ENCODE measurements around the gene SIT1.

SIT1 gene, protein sequence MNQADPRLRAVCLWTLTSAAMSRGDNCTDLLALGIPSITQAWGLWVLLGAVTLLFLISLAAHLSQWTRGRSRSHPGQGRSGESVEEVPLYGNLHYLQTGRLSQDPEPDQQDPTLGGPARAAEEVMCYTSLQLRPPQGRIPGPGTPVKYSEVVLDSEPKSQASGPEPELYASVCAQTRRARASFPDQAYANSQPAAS

DNA sequence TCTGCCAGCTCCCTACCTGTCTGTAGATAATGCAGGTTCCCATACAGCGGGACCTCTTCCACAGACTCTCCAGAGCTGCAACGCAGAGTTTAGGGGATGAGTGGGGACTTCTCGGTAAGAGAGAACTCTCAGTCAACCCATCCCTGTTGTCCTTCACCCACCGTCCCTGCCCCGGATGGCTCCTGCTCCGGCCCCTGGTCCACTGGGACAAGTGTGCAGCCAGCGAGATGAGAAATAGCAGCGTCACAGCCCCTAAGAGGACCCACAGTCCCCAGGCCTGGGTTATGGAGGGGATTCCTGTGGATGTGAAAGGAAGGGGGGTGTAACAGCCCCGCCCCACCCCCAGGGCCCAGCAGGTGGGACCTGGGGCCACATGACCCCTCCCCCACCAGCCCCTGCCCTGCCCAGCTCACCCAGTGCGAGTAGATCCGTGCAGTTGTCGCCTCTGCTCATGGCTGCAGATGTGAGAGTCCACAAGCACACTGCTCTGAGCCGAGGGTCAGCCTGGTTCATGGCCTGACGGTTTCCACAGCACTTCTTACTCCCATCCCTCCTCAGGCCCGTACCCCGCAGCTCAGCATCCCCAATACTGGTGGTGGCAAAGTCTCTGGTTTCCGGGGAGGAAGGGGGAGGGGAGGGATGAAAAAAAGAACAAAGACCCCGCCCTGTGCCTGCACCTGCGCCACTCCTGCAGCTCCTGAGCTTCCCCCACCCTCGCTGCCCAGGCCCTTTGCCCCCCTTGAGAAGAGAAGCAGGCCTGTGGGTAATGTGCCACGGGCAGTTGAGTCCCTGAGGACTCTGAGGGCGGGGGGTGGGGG, at the start of gene SIT1:
SIT1 (minus strand) TSS at position 591 of the 818 bp plus-strand sequence; CDS start at position 513, 78 bp downstream.
- no peak for DNase-seq (ENCODE audit: extremely low read depth in 1 of 2, low read depth in 1 of 2)

DNA sequence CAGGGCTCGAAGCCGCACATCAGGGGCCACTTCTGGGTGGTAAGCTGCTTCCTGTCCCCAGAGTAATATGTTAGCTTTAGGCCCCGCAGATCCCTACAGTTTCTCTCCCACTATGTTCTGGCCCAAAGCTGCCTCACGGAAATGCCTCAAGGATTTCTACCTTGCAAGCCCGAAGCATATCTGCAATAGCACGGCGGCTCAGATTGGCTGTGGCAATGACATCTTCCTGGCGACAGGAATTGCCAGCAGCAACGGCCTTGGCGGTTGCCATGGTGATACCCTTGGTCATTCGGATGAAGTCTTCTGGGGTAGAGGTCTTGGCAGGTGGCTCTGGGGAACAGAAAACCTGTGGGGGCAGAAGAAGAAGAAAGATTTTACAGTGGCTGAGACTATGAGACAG, 49.3 kb upstream of the SIT1 start:
- no peak for DNase-seq (ENCODE audit: extremely low read depth in 1 of 2, low read depth in 1 of 2)

DNA sequence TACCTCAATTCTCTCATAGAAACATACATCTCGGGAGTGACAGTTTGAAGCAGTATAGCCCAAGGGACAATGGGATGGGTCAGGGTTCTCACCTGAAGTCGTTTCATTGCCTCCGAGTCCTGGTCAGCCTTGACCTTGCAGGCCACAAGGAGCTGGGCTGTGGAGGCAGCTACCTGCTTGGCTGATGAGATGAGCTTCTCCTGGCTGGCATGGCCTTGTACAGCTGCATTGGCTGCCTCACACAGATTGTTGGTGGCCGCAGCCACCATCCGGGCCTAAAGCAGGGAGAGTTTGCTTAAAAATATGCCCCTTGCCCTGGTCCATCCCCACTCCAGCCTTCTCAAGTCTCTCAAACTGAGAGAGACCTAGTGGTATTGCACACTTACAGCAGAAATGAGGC, 47.5 kb upstream of the SIT1 start:
- DNase-seq (ENCODE audit: extremely low read depth in 1 of 2, low read depth in 1 of 2) = no peak

DNA sequence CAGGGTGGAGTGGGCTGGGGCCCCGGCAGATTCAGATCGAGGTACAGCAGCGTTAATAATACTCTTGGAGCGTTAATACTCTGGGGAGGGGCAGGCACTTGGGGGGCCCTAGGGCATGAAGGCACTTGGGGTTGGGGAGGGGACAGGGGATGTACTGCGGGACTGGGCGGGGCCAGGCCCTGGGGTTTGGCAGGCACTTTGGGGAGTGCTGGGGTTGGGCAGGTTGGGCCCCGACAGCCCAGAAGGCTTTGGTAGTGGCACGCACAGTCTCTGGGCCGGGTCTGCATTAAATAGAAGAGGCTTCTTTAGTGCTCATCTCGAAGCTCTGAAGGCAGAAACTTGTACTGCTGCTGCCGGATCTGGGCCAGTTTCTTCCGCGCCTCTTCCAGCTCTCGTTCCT, 46.8 kb upstream of the SIT1 start:
- no peak for DNase-seq (ENCODE audit: extremely low read depth in 1 of 2, low read depth in 1 of 2)

DNA sequence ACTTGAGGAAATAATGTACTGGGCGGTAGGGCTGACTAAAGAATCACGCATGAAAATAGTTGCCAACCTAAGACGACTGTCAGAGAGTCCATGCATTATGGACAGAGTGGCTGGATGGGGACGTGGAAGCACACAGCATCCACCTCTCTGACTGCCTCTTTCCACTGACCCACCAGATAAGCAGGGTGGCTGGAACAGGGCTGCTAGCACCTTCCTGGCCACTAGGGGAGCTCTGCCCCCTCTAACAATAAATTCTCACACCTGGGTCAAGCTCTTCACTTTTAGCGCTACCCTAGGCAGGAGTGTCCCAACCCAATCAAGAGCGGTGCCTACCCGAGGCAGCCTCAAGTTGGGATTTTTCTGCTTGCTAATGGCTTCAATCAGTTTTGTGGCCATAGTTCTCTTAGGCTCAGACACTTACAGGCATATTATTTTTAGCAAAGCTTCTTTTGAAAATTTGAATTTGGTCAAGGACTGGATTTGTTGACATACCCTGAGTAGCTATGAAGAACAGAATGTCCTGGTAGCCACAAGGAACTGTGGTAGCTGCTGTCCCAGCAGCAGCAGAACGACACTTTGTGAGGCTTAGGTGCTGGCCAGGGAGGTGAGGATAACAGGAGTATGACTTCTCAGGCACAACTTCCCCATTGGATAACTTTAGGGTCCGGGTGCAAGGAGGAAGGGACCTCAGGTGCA, 45.9 kb upstream of the SIT1 start:
- DNase-seq (ENCODE audit: extremely low read depth in 1 of 2, low read depth in 1 of 2) = peak; percentile 19 to 27

DNA sequence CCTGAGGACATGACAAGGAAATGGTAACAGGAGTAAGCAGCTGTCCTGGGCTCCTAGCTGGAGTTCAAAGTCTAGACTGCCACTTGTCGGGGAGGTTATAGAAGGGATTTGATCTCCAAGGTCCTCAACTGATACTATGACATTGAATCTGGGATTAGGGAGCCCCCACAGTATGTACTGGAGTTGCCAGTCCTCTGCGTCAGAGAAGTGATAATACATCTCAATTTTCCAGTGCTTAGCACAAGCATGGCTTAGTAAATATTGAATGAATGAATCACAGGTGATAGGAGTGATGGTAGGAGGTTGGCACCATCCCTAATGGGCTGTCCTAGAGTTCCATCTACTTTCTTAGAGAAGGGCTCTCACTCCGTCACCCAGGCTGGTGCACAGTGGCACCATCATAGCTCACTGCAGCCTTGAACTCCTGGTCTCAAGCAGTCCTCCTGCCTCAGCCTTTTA, 45.2 kb upstream of the SIT1 start:
- DNase-seq (ENCODE audit: extremely low read depth in 1 of 2, low read depth in 1 of 2) = no peak

DNA sequence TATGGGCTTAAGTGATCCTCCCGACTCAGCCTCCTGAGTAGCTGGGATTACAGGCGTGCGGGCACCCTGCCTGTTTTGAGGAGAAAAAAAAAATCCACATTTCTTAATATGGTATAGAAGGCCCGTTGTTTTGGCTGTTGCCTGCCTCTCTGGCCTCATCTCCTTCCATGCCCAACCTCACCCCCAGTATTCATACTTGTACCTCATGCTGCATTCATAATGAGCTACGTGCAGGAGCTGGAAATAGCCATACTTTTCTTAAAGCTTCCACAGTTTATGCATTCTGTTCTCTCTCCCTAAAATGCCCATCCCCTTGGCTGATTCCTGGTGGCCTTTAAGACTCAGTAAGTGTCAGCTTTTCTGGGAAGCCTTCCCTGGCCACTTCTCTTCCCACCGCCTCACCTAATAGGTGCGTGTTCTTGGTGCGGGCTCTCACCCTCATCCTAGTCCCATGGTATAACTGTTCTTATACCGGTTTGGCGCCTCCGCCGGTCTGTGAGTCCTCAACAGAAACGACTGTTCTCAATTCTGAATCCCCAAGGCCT, 41.1 kb upstream of the SIT1 start:
- DNase-seq (ENCODE audit: extremely low read depth in 1 of 2, low read depth in 1 of 2) = no peak

DNA sequence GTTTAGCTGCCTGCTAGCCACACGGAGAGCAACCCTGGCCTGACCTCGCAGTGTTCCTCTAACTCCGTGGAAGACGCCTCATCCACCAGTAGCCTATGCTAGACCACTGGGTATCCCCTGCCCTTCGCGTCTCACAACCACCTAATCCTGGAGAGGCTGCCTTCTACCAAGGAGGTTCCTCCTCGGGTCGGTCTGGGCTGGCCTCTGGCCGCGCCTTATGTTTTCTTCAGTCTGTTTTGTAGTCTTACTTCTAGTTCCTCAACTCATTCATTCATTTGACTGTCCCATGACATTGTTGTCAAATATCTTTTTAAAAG, 40.6 kb upstream of the SIT1 start:
- DNase-seq (ENCODE audit: extremely low read depth in 1 of 2, low read depth in 1 of 2) = no peak

DNA sequence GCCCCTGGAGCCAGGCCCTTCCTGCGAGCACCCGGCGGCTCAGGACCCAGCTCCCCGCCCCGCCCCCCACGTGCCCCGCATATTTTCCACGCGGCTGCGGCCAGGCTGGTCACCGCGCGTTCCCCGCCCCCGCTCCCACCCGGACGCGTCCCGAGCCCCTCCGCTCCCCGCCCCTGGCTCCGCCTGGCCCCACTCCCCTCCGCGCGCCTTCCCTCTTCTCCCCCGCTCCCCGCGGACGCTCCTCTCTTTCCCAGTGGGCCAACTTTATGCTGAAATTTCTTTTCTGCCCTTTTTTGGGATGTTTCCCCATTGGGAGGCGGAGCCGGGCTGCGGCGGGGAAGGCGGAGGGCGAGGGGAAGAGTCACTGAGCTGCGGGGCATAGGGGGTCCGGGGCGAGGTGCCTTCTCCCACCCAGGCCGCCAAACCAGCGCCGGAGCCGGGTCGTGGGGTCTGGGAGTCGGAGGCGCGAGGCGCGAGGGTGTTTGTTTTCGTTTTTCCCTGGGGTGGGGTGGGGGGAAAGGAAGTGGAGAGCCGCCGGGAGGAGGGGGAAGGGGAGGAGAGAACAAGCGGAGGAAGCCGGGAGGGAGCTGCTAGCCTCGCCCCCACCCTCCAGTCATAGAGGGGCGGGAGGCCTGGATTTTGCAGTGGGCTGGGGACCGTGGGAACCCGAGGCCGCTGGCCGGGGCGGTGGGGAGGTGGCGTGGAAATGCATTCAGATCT, 40.0 kb upstream of the SIT1 start:
- peak in 1 of 2 donors; percentile 17 for DNase-seq (ENCODE audit: extremely low read depth in 1 of 2, low read depth in 1 of 2)

DNA sequence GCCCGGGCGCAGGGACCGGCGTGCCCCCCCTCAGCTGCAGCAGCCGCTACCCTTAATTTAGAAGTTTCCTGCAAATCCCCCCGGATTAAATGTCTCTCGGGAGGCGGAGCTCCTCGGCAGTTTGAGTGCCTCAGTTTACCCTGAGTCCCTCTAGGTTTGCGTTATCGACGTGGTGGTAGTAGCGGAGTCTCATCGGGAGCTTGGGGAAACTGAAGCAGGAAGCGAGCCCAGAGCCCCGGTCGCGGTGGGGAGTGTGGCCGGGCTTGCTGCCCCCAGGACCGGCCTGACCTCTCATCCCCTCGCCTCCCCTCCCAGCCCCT, 39.5 kb upstream of the SIT1 start:
- no peak for DNase-seq (ENCODE audit: extremely low read depth in 1 of 2, low read depth in 1 of 2)

DNA sequence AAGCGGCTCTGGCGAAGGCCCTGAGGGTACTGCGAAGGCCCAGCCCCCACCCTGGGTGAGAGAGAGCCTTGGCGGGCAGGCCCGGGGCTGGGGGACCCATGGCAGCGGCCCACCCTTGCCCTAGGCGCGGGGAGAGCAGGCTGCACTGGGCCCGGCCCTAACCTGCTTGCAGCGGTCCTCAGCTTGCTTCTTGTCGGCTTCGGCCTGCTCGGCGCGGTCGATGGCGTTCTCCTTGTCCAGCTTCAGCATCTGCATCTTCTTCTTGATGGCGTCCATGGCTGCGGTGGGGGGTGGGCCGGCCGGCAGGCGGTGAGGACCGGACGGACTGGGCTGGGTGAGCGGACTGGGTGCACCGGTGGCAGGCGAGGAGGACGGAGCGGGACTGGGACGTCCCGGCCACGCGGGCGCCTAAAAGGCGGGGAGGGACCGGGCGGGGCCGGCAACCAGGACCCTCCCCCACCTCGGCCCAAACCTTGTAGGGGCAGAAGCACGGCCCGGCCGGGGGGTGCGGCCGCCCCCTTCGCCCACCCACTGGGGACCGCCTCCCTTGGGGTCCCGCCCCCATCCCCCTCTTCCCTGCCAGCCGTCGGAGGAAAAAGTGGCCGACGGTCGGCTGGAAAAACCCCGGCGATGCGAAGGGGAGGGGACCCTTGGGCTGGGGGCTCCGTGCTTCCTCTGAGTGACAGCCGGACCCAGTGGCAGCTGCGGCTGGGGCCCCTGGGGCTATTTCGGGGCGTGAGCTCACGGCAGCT, 39.0 kb upstream of the SIT1 start, which contains the start of gene TPM2:
TPM2 (minus strand) TSS at position 384 of the 752 bp plus-strand sequence; CDS start at position 276, 108 bp downstream.
- DNase-seq (ENCODE audit: extremely low read depth in 1 of 2, low read depth in 1 of 2) = no peak

DNA sequence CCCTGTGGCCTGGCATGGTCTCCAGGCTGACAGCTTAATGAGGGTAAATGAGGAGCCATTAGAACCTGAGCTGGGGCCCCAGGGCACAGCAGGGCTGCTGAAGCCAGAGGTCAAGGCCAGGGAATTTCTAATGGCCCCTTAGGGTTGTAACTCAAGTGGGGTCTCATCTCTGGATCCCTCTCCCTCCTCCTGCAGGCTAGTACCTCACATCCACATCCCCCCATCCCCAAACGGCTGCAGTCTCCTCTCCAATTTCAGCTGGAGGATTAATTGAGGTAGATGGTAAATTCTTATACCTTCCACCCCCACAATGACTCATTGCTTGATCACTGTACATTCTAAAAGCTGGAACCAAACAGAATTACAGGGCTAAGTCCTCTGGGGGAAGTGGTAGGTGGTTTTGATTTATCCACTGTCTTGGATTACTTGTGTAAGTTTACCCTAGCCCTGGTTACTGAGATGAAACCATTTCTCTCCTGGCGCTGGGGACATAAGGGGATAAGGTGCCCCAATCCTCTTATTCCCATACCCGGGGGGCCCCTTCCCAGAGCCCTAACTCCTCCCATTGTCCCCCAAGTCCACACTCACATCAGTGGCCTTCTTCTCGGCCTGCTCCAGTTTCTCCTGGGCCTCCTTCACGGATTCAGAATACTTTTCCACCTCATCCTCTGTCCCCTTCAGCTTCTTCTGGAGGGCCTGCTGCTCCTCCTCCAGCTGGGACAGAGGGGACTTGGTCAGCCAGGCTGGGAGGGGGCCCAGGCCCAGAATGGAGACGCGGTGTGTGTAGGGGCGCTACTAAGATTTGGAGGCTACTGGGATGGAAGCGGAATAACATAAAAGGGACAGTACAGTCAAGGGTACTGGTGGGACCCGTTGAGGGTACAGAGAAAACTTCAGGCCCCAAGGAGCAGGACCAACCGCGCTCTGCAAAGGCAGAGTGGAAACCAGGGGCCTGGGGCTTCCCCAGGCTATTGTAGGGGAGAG, 38.1 kb upstream of the SIT1 start:
- no peak for DNase-seq (ENCODE audit: extremely low read depth in 1 of 2, low read depth in 1 of 2)

DNA sequence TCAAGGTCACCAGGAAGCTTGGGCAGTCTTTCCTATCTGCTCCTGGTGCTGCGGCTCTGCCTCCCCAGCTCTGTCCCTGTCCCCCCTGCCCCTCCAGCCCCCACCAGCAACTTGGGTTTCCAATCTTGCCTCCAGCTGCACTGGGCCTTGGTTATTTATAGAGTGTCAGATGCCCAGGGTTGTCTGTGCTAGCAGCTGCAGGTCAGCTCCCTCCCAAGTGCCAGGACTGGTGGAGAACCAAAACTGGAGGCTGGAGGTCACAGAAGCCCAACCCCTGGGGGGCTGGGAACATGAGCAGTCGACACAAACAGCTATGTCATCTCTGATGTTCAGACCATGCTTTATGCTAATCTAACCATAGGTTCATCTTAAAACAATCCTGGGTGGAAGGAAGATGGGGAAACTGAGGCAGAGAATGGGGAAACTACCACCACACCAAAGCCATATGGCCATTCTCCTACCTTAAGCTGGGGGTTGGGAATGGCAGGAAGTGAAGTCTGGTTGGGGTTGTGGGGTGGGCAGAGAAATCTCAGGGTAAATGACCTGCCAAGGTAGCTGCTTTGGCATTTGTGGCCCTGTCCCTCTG, 37.3 kb upstream of the SIT1 start:
- DNase-seq (ENCODE audit: extremely low read depth in 1 of 2, low read depth in 1 of 2) = no peak

DNA sequence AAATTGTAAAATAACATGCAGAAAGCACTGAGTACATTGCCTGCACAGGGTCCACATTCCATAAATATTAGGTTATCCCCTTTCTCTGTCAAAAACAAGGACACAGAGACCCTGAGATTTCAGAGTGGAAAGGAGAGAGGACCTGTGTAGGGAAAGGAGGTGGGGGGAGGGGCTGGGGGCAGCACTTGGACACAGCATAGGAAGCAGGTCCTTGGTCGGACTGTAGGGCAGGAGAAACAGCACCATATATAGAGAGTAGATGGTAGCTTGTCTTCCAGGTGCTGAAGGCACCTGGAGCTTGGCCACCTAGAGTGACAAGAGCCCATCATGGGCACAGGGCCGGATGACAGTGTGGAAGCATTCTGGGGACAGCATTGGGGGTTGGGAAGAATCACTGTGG, 36.6 kb upstream of the SIT1 start:
- no peak for DNase-seq (ENCODE audit: extremely low read depth in 1 of 2, low read depth in 1 of 2)

DNA sequence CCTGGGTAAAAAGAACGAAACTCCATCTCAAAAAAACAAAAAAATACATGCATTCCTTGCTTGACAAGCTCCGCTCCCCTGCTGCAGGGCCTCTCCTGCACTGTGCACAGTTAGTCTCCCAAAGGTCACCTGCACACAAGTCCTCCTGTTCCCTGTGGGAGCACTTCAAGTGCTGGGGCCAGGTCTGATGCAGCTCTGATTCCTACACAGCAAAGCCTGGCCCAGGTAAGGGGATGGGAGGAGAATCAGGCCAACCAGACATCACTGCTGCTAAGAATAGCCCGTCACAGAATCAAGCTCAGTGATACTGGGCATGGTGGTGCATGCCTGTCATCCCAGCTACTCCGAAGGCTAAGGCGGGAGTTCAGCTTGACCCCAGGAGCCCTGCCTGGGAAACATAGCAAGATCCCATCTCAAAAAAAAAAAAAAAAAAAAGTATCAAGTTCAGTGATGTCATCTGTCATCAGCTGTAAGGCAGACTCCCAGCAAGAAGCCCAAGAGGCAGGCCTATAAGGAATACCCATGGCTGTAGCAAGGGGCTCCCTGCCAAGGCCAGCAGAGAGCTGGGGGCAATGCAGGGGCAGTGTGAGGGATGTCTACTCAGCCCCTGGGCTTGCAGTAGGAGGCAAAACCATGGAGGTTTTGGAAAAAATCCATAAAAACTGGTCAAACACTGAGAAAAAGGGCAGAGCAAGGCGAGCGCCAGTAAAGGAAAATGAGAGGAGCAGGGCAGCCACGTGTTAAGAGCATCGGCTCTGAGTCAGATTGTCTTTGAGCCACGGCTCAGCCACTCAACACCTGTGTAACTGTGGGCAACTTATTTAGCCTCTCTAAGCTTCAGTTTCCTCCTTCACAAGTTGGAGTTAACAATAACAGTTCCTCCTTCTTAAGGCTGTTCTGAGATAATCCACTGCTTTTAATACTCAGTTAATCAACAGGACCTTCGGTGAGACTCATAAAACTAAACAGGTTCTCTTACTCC, 35.8 kb upstream of the SIT1 start:
- DNase-seq (ENCODE audit: extremely low read depth in 1 of 2, low read depth in 1 of 2) = no peak

DNA sequence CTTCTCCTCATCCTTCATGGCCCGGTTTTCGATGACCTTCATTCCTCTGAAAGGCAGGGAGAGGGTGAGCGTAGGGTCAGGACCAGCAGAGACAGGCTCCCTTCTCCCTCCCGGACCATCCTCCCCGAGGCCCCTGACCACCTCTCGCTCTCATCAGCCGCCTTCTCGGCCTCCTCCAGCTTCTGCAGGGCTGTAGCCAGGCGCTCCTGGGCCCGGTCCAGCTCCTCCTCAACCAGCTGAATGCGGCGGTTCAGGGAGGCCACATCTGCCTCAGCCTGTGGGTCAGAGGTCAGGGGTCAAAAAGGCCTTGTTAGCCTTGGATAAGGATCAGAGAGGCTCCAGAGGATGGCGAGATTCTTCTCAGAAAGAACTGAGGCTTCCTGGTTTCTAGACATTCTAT, 34.8 kb upstream of the SIT1 start:
- no peak for DNase-seq (ENCODE audit: extremely low read depth in 1 of 2, low read depth in 1 of 2)

DNA sequence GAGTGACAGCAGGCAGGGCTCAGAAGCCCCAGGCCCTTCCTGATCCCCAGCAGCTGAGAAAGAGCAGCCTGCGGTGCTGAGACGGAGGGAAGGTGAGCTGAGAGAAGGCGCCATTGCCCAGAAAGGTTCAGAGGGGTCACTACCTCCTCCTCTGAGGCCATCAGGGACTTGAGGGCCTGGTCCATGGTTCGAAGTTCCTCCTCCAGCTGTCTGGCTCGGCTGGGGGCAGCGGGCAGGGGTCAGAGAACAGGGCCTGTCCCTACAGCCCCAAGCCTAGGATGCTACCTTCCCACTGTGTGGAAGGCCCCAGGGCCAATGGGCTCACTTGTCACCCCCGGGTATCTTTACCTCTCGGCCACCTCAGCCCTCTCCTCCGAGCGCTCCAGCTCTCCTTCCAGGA, 34.2 kb upstream of the SIT1 start:
- no peak for DNase-seq (ENCODE audit: extremely low read depth in 1 of 2, low read depth in 1 of 2)

DNA sequence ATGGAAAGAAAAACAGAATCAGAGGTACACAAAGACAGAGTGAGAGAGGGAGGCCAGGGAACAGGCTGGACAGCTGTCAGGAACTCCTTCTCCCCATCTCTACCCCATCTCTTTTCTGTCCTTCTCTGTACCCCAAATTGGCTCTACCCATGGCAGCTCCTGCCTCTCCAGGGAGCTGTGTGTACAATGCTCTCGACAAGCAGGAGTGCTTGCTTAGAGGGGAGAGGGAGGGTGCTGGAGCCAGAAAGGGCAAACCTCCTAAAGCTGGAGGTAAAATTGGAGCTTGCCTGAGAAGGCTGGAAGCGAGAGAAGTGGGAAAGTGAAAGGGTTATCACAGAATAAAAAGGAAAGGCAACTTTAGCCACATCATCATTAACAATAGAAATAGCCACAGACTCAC, 32.6 kb upstream of the SIT1 start:
- DNase-seq (ENCODE audit: extremely low read depth in 1 of 2, low read depth in 1 of 2) = no peak
